Measurements from ENCODE around the gene NFATC1. TPM values are rescaled to one million over a fixed set of nuclear protein-coding genes. Genes with fewer than 3 reads are reported as not detected.

The NFATC1 gene
- total RNA-seq, 1 donor from 2014 or later = 7.1 TPM

- no peak for DNase-seq (ENCODE audit: low spot score)
- Mint-ChIP-seq H3K9me3 (ENCODE audit: low read depth) (no peaks in the 10 kb centered on the region), H3K4me1 (ENCODE audit: low read depth) (no peaks in the 10 kb centered on the region), H3K27ac (ENCODE audit: unreplicated experiment) (no peak overlapping the region), H3K36me3 (ENCODE audit: low read depth) (no peaks in the 10 kb centered on the region), H3K4me3 (ENCODE audit: unreplicated experiment) (no peak overlapping the region), H3K27me3 (ENCODE audit: low read depth) (peaks cover 12% of the 10 kb centered on the region)
- TF ChIP-seq CTCF (IDR thresholded peaks at IDR 0.05) = no peak
These were observed 153.9 kb downstream of the NFATC1 start for GRCh38 chr18:79549638-79550000.

GRCh38 chr18:79552140-79552631 is 156.5 kb downstream of the NFATC1 start:
- TF ChIP-seq CTCF (IDR thresholded peaks at IDR 0.05) = no peak
- no peaks in the 10 kb centered on the region for H3K9me3 Mint-ChIP-seq (ENCODE audit: low read depth)
- no peaks in the 10 kb centered on the region for H3K4me1 Mint-ChIP-seq (ENCODE audit: low read depth)
- H3K27ac Mint-ChIP-seq (ENCODE audit: unreplicated experiment) = no peak overlapping the region
- H3K27me3 Mint-ChIP-seq (ENCODE audit: low read depth) = peaks cover 12% of the 10 kb centered on the region
- H3K4me3 Mint-ChIP-seq (ENCODE audit: unreplicated experiment) = no peak overlapping the region
- no peaks in the 10 kb centered on the region for H3K36me3 Mint-ChIP-seq (ENCODE audit: low read depth)
- peak; percentile 91 for DNase-seq (ENCODE audit: low spot score)

- no peaks in the 10 kb centered on the region for H3K4me1 Mint-ChIP-seq (ENCODE audit: low read depth)
- H3K27ac Mint-ChIP-seq (ENCODE audit: unreplicated experiment) = no peak overlapping the region
- peaks cover 11% of the 10 kb centered on the region for H3K27me3 Mint-ChIP-seq (ENCODE audit: low read depth)
- no peak for DNase-seq (ENCODE audit: low spot score)
- H3K36me3 Mint-ChIP-seq (ENCODE audit: low read depth) = no peaks in the 10 kb centered on the region
- no peak overlapping the region for H3K4me3 Mint-ChIP-seq (ENCODE audit: unreplicated experiment)
- no peaks in the 10 kb centered on the region for H3K9me3 Mint-ChIP-seq (ENCODE audit: low read depth)
- no peak for TF ChIP-seq CTCF (IDR thresholded peaks at IDR 0.05)
These were observed 157.0 kb downstream of the NFATC1 start for GRCh38 chr18:79552696-79553095.

GRCh38 chr18:79553154-79553553 is 157.4 kb downstream of the NFATC1 start:
- Mint-ChIP-seq H3K27ac (ENCODE audit: unreplicated experiment) (no peak overlapping the region), H3K4me1 (ENCODE audit: low read depth) (no peaks in the 10 kb centered on the region), H3K9me3 (ENCODE audit: low read depth) (no peaks in the 10 kb centered on the region), H3K4me3 (ENCODE audit: unreplicated experiment) (no peak overlapping the region), H3K27me3 (ENCODE audit: low read depth) (peaks cover 11% of the 10 kb centered on the region), H3K36me3 (ENCODE audit: low read depth) (no peaks in the 10 kb centered on the region)
- no peak for TF ChIP-seq CTCF (IDR thresholded peaks at IDR 0.05)
- no peak for DNase-seq (ENCODE audit: low spot score)

GRCh38 chr18:79553696-79554095 is 158.0 kb downstream of the NFATC1 start:
- peaks cover 11% of the 10 kb centered on the region for H3K27me3 Mint-ChIP-seq (ENCODE audit: low read depth)
- H3K4me3 Mint-ChIP-seq (ENCODE audit: unreplicated experiment) = no peak overlapping the region
- no peak overlapping the region for H3K27ac Mint-ChIP-seq (ENCODE audit: unreplicated experiment)

More at GRCh38 chr18:79553696-79554095, 158.0 kb downstream of the NFATC1 start:
- no peaks in the 10 kb centered on the region for H3K4me1 Mint-ChIP-seq (ENCODE audit: low read depth)
- no peak for TF ChIP-seq CTCF (IDR thresholded peaks at IDR 0.05)
- no peaks in the 10 kb centered on the region for H3K36me3 Mint-ChIP-seq (ENCODE audit: low read depth)
- no peaks in the 10 kb centered on the region for H3K9me3 Mint-ChIP-seq (ENCODE audit: low read depth)
- DNase-seq (ENCODE audit: low spot score) = no peak

Measured in chondrocyte (in vitro differentiated cells).